HepG2 (cell line): Measurements from ENCODE around the gene TTC31. TPM values are rescaled to one million over a fixed set of nuclear protein-coding genes. Genes with fewer than 3 reads are reported as not detected.
A peak's percentile ranks its signal among the peaks of the same experiment; 100 is the strongest.

Source experiments
- ATAC-seq: fragments of 200-7000 bp; cut with Tn5 transposase; 3 replicates; pipeline ENCODE4 v1.9.1; 2020; ENCODE audit warnings: mild to moderate bottlenecking, moderate library complexity
- BruUV-seq: library from RNA; stranded (reverse); fragments of 400-500 nt; replicated peaks from 2 replicates; lab custom pipeline; 2021; lab: Mats Ljungman, UMichigan
- CTCF ChIA-PET: fragments of 300-600 bp; formaldehyde crosslinking; extraction: SDS; loops from one replicate; lab custom pipeline; 2021; ENCODE audit warnings: low total read pairs, inconsistent platforms, low intra/inter-chr PET ratio; lab: Yijun Ruan, JAX
- POLR2A ChIA-PET: fragments of 350-600 bp; sonication (Branson Sonifier 250); formaldehyde crosslinking; loops from one replicate; lab custom pipeline; 2020; ENCODE audit warnings: antibody characterized with exemption, inconsistent platforms; lab: Yijun Ruan, JAX
- DNase-seq: peaks from one replicate; pipeline ENCODE4 v3.0.0-alpha.2; 2015; ENCODE audit warnings: low spot score
- FAIRE-seq: peaks from 3 replicates; lab custom pipeline; 2011; peaks lifted over from hg19 to GRCh38; lab: Jason Lieb, UNC
- H2AFZ ChIP-seq: one replicate; pipeline ENCODE4 v1.6.1; 2011; ENCODE audit warnings: low read length, inconsistent platforms
- H3K27ac ChIP-seq: fragments of 300-600 bp; 3 replicates; pipeline ENCODE4 v1.8.0; 2011; ENCODE audit warnings: mixed run types, mild to moderate bottlenecking, mixed read lengths, low read length, inconsistent platforms; ENCODE audit not compliant: insufficient read depth; ENCODE audit errors: extremely low read length
- H3K27me3 ChIP-seq, 2 experiments: fragments of 200-600 bp in 1 of 2; 2 replicates in 1 of 2; 3 replicates in 1 of 2; pipeline versions ENCODE4 v1.6.0 to v1.8.0; 2011; ENCODE audit warnings: low read length in 2 of 2, mild to moderate bottlenecking in 2 of 2, moderate library complexity in 2 of 2, inconsistent platforms in 1 of 2; ENCODE audit not compliant: insufficient read depth in 2 of 2, control insufficient read depth in 1 of 2
- H3K36me3 ChIP-seq, 2 experiments: fragments of 200-600 bp in 1 of 2; replicated peaks in 1 of 2; 2 replicates in 1 of 2; 3 replicates in 1 of 2; pipeline versions ENCODE4 v1.5.1 to v1.8.0; 2011; ENCODE audit warnings: low read length in 2 of 2, inconsistent platforms in 1 of 2; ENCODE audit not compliant: insufficient read depth in 2 of 2, control insufficient read depth in 1 of 2
- H3K4me1 ChIP-seq: 2 replicates; pipeline ENCODE4 v1.5.1; 2012; ENCODE audit warnings: low read length, inconsistent platforms; ENCODE audit not compliant: insufficient read depth
- H3K4me2 ChIP-seq: 2 replicates; pipeline ENCODE4 v1.6.0; 2011; ENCODE audit warnings: low read depth, low read length, inconsistent platforms
- H3K4me3 ChIP-seq, 3 experiments: fragments of 200-600 bp in 1 of 3; sonication (generic), shearing (Covaris generic) in 1 of 3; replicated peaks in 1 of 3; 2 replicates each; pipeline ENCODE4 v1.5.1; 2011 to 2016; ENCODE audit warnings: low read length in 3 of 3, inconsistent platforms in 2 of 3, low read depth in 2 of 3, mild to moderate bottlenecking in 2 of 3, control low read depth in 1 of 3, mixed read lengths in 1 of 3; ENCODE audit not compliant: insufficient read depth in 1 of 3
- H3K79me2 ChIP-seq: one replicate; pipeline ENCODE4 v1.6.1; 2011; ENCODE audit warnings: low read length, inconsistent platforms; ENCODE audit not compliant: insufficient read depth
- H3K9ac ChIP-seq: 2 replicates; pipeline ENCODE4 v1.6.0; 2011; ENCODE audit warnings: mild to moderate bottlenecking, low read depth, low read length, inconsistent platforms; ENCODE audit not compliant: insufficient read depth
- H3K9me3 ChIP-seq: 2 replicates; pipeline ENCODE4 v1.5.1; 2012; ENCODE audit warnings: mild to moderate bottlenecking, low read length
- H4K20me1 ChIP-seq: 2 replicates; pipeline ENCODE4 v1.6.0; 2011; ENCODE audit warnings: inconsistent platforms, mild to moderate bottlenecking, low read length, moderate library complexity; ENCODE audit not compliant: insufficient read depth
- CEBPB ChIP-seq: IDR thresholded peaks from 2 replicates; pipeline ENCODE4 v1.6.1; 2011; ENCODE audit warnings: low read depth, low read length, improper control_type of control experiment, borderline replicate concordance
- CEBPG ChIP-seq: IDR thresholded peaks from 2 replicates; pipeline ENCODE4 v1.6.1; 2016
- E2F5 ChIP-seq: sonication (generic); formaldehyde crosslinking; conservative IDR thresholded peaks from 2 replicates; pipeline ENCODE4 v1.4.0; 2020; ENCODE audit warnings: missing genetic modification reagents
- ELK4 ChIP-seq: sonication (generic); formaldehyde crosslinking; IDR thresholded peaks from 2 replicates; pipeline ENCODE4 v1.9.0; 2021; ENCODE audit warnings: missing genetic modification reagents, borderline replicate concordance
- GFI1 ChIP-seq: sonication (generic); formaldehyde crosslinking; IDR thresholded peaks from 2 replicates; pipeline ENCODE4 v1.5.0; 2020; ENCODE audit warnings: missing genetic modification reagents, mild to moderate bottlenecking, borderline replicate concordance
- RAD21 ChIP-seq: fragments of 450-650 bp; formaldehyde crosslinking; IDR thresholded peaks from 2 replicates; pipeline ENCODE4 v1.5.0; 2020; ENCODE audit warnings: mild to moderate bottlenecking
- ZBTB26 ChIP-seq: IDR thresholded peaks from 2 replicates; pipeline ENCODE4 v1.6.1; 2016; ENCODE audit warnings: missing compliant biosample characterization, missing genetic modification reagents, borderline replicate concordance
- ZNF225 ChIP-seq: sonication (generic); formaldehyde crosslinking; IDR thresholded peaks from 2 replicates; pipeline ENCODE4 v1.4.0; 2020; ENCODE audit warnings: mild to moderate bottlenecking, missing genetic modification reagents
- ZNF253 ChIP-seq: sonication (generic); formaldehyde crosslinking; IDR thresholded peaks from 2 replicates; pipeline ENCODE4 v1.8.0; 2022; ENCODE audit warnings: mild to moderate bottlenecking, missing genetic modification reagents, borderline replicate concordance
- ZNF772 ChIP-seq: sonication (generic); formaldehyde crosslinking; IDR thresholded peaks from 2 replicates; pipeline ENCODE4 v1.5.0; 2020; ENCODE audit warnings: mild to moderate bottlenecking, missing genetic modification reagents
- ZNF83 ChIP-seq: sonication (generic); formaldehyde crosslinking; IDR thresholded peaks from 2 replicates; pipeline ENCODE4 v1.4.0; 2020; ENCODE audit warnings: missing genetic modification reagents, mild to moderate bottlenecking, borderline replicate concordance
- WGBS: methylation state at CpG from one replicate; pipeline ENCODE4 v1.1.6; 2017; ENCODE audit warnings: low lambda C conversion rate; 5-methylcytosine and 5-hydroxymethylcytosine counted together
- in situ Hi-C: cut with HindIII; loops from 2 replicates; pipeline ENCODE4 v1.10.0; 2017; ENCODE audit warnings: low pct_unique_long_range_greater_than_20kb; ENCODE audit not compliant: extremely low pct_ligation_motif_present
- intact Hi-C: fragments of 100-400 bp; cut with micrococcal nuclease; formaldehyde crosslinking; loops from one replicate; pipeline ENCODE4 v1.10.0; 2022; ENCODE audit not compliant: unreplicated experiment
- polyA plus RNA-seq, 8 experiments: library from polyadenylated mRNA; depleted of rRNA in 3 of 8; stranded (reverse) in 7 of 8; unstranded in 1 of 8; fragments of >200 nt; fragmentation: Illumina TruSeq in 4 of 8; extraction: Trizol in 4 of 8; gene quantifications; 2 replicates each; pipeline versions ENCODE4 v1.2.1 to v1.2.3, GENCODE V29; 2011 to 2016; ENCODE audit warnings: low read depth in 4 of 8, missing spikeins in 1 of 8, mixed read lengths in 1 of 8; ENCODE audit not compliant: insufficient read depth in 1 of 8
- total RNA-seq, 5 experiments: library from RNA; depleted of rRNA; stranded (reverse); fragments of >200 nt; fragmentation: Illumina TruSeq; extraction: Trizol; gene quantifications; 2 replicates each; pipeline ENCODE4 v1.2.3, GENCODE V29; 2016; ENCODE audit warnings: low read depth in 1 of 5

Gene TTC31
- total and polyA plus RNA-seq, 2 of the 13 experiments (the other 11 are each of a cell fraction or from before 2014, with no cell fraction given), result 28.3 to 39.5 TPM

- in situ Hi-C loops (no loop called here), intact Hi-C loops (no loop called here)
- DNase-seq (no peak), FAIRE-seq (no peak), ATAC-seq (no peak)
- CTCF ChIA-PET, result no interaction called here
- POLR2A ChIA-PET, result no interaction called here
- 46% methylated on average over 4 of the region's 4 CpGs for WGBS
- Histone ChIP-seq H3K9me3 (no peaks in the 10 kb centered on the region), H3K4me3 (no peak overlapping the region), H3K4me2 (no peak overlapping the region), H3K27ac (no peak overlapping the region), H3K9ac (no peak overlapping the region), H2AFZ (no peak overlapping the region), H4K20me1 (no peaks in the 10 kb centered on the region), H3K36me3 (peaks cover 3 to 6% of the 10 kb centered on the region in 2 experiments; a peak in 3 of 5 replicates), H3K27me3 (peaks cover 4 to 33% of the 10 kb centered on the region in 2 experiments; a peak in 3 of 5 replicates), H3K79me2 (no peaks in the 10 kb centered on the region), H3K4me1 (peaks cover under 1% of the 10 kb centered on the region; the same call in 1 of the 2 replicates)
- no TSS peak for BruUV-seq
- no peak for TF ChIP-seq ZNF253 (CRISPR knock-in tag)
- TF ChIP-seq GFI1 (CRISPR knock-in tag), result no peak
- TF ChIP-seq ZNF772, result no peak
- no peak for TF ChIP-seq ELK4 (CRISPR knock-in tag)
Observed at GRCh38 chr2:74537140-74537539, 54.3 kb downstream of the TTC31 start.

- no peak for ATAC-seq
- Histone ChIP-seq H3K79me2 (no peaks in the 10 kb centered on the region), H3K4me2 (no peak overlapping the region), H3K9me3 (no peaks in the 10 kb centered on the region), H2AFZ (no peak overlapping the region), H3K27me3 (peaks cover 4 to 33% of the 10 kb centered on the region in 2 experiments; a peak in 3 of 5 replicates), H3K4me3 (no peak overlapping the region), H3K9ac (no peak overlapping the region)
- no peak for FAIRE-seq
- in situ Hi-C loops, result no loop called here
- intact Hi-C loops, result no loop called here
- 54% methylated on average over 7 of the region's 7 CpGs for WGBS
- peak; percentile 25; the same call in 1 of the 2 replicates for TF ChIP-seq CEBPG (CRISPR knock-in tag)
- TF ChIP-seq RAD21 (CRISPR knock-in tag), result no peak
- no peak for TF ChIP-seq ZNF225 (CRISPR knock-in tag)
- no peak for TF ChIP-seq E2F5 (CRISPR knock-in tag)
- no peak for TF ChIP-seq ZBTB26 (CRISPR knock-in tag)
- TF ChIP-seq CEBPB, result peak; percentile 91
- no peak for TF ChIP-seq ZNF83
- TF ChIP-seq, all 625 proteins: peak for 2
- Histone ChIP-seq H3K27ac (no peak overlapping the region), H3K4me1 (no peaks in the 10 kb centered on the region), H3K36me3 (no peaks in the 10 kb centered on the region), H4K20me1 (no peaks in the 10 kb centered on the region)
- BruUV-seq, result no TSS peak
- DNase-seq, result no peak
- ChIA-PET CTCF (no interaction called here), POLR2A (no interaction called here)
Observed at GRCh38 chr2:74538881-74539339, 56.0 kb downstream of the TTC31 start.
